Loucy (cell line): Measurements from ENCODE around the gene IGSF11.

ENCODE experiments used
- CTCF ChIP-seq: fragments of 200-600 bp; sonication (generic); conservative IDR thresholded peaks from 2 replicates; pipeline ENCODE4 v1.5.1; 2014; ENCODE audit warnings: mild to moderate bottlenecking, antibody characterized with exemption, low read length
- EZH2phosphoT487 ChIP-seq: fragments of 200-600 bp; IDR thresholded peaks from 2 replicates; pipeline ENCODE4 v1.6.1; 2018; ENCODE audit warnings: antibody characterized with exemption, mild to moderate bottlenecking, moderate library complexity, borderline replicate concordance

GRCh38 chr3:118973050-118973449 lies 61.6 kb downstream of the IGSF11 start:
- TF ChIP-seq CTCF (no peak), EZH2phosphoT487 (no peak)
